Midbrain (tissue), 1 donor: ENCODE results near the gene CSRP3.

Source experiments
- DNase-seq: peaks from one replicate; lab custom pipeline; 2025; lab: John Stamatoyannopoulos, UW

Gene CSRP3

DNA sequence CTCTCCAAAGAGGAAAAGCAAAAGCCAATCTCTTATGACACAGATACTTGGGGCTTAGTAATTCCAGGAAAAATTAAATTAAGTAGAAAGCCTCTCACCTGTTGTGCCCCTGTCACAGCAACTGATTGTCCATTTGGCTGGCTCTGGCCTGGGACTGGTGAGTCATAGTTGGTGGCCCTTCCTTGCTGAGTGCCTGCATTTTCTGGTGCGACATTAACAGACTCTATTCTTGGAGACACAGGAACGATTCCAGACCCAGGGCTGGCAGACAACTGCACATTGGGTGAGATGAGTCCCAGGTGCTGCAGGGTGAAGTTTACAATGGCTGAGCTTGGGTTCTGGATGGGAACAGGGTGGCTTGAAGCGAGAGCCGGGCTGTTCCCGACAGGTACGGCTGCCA is 23.3 kb upstream of the CSRP3 start:
- no peak for DNase-seq

DNA sequence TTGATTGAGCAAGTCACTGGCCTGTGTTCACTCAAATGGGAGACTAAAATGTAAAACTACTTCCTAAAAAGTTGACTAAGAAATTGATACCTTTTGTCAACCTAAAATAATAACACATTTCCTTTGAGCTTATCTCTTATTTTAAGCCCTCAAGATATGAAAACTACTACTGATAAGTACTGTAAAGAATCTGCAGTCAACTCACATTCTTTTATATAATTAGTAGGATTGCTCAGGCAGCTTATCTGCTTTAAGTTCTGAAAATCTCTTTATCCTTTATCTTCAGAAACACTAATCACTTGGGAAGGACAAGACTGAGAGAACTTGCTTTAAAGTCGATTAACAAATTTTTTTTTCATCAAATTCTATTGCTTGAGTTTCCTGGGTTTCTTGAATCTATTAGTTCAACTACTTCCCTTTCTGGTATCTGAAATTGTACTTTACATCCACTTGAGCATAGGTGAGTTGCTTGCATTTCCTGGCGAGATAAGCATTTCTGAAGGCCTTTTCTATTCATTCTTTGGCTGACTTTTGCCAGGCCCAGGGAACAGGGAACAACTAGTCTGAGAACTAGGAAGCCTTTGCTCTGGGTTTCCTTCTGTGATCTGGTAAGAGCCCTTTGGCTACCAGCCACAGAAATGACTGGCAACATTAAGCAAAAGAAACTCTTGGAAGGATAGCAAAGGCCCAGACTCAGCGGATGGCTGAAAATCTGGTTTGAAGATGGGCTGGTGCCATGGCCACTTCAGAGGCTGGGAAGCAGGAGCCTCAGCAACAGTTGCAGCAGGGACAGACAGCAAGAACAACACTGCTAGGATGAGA is 19.3 kb upstream of the CSRP3 start:
- DNase-seq: peak; percentile 12

DNA sequence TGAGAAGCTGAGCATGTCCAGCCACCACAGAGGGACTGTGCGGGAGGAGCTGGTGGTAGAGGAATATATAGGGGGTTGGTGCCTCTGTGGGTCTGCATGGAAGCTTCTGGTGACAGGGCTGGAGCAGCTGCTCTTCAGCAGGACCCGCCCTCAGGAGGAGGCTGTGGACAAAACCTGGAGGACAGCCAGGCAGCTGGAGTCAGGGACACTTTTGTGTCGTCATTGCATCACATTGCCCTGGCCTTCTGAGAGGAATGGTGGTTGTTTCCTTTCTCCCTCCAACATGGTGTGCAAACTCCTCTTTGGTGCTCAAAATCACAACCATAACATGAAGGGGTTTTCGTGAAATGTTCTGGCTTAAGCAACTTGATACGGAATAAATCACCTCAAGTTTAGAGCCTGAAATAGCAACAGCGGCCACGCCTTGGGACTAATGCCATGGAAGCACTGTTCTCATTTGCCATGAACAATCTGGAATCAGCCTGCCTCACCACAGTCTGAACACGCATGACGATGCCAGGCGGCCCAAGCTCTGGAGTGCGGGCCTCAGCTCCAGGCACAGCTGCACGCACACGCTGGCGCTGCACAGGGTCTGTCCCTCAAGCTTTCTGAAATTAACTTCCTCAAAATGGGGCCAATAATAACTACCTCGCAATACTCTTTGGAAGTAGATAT is 17.1 kb upstream of the CSRP3 start:
- DNase-seq: peak; percentile 20

DNA sequence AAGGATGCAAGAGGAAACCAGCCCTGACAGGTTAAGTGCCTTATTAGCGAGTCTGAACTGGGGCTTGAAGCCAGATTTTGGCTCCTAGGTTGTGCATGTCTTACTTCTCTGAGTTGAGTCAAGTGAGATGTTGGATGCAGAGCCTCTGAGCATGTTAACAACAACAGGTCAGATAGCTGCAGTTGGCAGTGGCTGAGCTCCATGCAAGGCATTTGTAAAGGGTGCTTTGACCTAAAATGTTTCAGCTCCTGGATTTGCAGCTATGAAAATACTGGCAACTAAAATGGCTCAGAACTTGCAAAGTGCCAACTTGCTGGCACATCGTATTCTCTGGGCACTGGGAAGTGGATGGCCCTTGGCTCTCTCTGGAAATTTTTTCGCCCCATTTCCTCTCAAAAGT is 16.4 kb upstream of the CSRP3 start:
- peak; percentile 54 for DNase-seq

DNA sequence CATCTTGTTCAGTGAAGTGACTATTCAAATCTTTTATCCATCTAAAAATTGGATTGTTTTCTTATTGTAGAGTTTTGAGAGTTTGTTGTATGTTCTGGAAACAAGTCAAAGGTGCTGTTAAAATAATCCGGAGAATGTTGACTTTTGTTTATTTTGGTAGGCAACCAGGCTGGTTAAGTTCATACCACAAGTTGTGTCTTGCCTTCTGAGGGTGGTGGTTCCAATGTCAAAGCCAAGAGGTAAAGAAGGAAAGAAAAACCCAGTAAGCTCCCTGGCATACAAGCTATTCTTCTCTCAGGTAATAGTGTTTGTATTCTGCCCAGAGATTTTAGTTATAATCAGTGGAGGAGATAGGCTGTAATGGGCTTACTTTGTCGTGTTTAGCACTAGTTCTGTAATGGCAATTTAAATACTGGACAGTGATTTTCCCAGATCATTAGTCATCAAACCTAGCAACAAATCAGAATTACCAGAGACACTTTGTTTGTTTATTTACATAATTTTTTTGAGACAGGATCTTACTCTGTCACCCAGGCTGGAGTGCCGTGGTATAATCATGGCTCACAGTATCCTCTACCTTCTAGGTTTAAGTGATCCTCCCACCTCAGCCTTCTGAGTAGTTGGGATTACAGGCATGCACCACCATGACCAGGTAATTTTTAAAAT is 15.1 kb upstream of the CSRP3 start:
- DNase-seq: no peak

DNA sequence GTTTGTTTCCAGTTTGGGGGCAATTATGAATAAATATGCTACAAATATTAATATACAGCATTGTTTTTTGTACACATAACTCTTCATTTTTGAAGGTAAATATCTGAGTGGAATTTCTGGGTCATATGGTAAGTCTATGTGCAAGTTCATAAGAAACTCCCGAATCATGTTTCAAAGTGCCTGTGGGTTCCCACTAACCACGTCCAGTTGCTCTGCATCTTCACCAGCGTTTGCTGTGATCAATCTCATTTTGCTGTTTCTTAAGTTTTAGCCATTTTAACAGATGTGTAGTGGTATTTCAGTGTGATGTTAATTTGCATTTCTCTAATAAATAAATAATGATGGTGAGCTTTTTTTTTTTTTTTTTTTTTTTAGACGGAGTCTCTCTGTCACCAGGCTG is 14.2 kb upstream of the CSRP3 start:
- DNase-seq: no peak

DNA sequence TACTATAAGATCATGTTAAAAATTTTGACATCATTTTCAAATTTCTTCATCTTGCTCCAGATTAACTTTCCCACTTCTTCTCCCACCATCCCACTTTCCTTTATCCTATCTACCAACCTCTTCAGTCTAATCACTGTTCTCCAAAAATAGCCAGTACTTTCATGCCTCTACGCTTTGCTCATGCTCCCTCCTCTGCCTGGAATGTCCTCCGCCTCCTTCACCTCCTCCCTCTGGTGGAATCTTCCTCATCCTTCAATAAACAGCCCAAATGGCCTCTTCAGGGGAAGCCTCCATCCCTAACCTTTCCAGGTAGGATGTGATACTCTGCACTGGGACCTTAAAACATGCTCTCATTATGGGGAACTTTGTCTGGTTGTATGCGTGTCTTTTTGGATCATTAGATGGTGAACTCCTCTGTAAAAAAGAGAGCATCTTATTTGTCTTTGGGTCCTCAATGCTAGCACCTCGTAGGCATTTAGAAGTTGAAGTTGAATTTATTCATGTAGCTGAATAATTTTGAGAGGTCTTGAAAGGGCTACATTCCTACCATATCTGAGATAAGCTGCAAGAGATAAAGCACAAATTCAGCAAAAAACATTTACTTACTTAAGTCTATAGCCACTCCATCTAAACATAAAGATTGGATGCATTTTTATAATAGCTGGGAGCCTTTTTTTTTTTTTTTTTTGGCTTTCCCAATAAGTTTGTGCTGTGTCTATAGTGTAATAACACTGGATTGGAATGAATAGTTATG is 8.0 kb upstream of the CSRP3 start:
- DNase-seq: no peak

DNA sequence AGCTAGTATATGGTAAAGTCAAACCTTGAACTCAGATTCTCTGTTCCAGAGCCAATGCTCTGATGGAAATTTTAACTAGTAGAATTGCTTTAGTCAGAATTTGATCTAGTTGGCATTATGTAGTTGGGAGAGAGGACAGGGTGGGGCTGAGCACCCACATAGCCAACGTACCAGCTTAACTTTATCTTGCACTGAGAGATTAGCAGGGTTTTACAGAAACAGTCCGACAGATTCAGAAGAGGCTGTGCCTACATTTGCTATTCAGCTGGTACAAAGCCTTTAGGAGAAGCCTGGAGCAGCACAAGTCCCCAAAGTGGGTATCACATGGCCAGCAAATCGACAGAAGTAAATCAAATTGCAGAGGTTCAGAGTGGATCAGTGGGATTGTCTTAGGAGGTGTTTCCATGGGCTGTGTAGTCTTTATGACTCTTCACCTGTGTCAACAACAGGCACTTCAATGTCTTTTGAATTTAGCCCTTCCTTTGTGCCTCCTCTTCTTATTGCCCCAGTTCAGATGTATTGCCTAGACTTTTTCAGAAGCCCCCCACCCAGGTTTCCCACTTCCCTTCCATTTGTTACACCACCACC is 7.3 kb upstream of the CSRP3 start:
- no peak for DNase-seq

DNA sequence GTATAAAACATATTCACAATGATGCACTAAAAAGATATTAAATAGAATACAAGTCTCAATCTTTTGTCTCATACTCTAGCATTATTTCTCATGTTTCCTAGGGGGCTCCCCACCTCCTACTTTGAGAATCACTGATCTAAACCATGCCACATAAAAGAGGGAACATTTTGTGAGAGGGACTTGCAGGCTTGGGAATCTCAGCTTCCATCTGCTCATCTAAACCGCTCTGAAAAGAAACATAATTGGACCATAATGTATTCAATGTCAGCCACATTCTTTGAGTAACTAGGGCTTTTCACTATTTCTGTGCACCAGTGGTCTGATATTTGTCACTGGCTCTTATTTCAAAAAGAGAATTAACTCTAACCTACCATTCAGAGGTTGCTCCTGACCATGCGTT is 6.4 kb upstream of the CSRP3 start:
- DNase-seq: no peak

DNA sequence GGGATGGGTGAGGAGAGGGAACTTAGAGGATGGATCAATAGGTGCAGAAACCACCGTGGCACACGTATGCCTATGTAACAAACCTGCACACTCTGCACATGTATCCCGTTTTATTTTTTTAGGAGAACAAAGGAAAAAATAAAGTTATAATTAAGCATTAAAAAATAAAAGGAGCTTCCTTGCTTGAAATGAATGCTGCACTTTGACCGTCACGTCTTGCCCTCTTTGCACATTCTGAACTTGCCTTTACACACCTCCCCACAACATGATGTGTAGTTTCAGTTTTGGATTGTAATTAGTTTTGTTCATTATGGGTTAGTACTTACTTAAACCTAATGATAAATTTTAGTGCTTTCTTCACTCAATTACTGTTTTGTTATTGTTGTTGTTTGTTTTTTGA is 3.1 kb upstream of the CSRP3 start:
- no peak for DNase-seq

DNA sequence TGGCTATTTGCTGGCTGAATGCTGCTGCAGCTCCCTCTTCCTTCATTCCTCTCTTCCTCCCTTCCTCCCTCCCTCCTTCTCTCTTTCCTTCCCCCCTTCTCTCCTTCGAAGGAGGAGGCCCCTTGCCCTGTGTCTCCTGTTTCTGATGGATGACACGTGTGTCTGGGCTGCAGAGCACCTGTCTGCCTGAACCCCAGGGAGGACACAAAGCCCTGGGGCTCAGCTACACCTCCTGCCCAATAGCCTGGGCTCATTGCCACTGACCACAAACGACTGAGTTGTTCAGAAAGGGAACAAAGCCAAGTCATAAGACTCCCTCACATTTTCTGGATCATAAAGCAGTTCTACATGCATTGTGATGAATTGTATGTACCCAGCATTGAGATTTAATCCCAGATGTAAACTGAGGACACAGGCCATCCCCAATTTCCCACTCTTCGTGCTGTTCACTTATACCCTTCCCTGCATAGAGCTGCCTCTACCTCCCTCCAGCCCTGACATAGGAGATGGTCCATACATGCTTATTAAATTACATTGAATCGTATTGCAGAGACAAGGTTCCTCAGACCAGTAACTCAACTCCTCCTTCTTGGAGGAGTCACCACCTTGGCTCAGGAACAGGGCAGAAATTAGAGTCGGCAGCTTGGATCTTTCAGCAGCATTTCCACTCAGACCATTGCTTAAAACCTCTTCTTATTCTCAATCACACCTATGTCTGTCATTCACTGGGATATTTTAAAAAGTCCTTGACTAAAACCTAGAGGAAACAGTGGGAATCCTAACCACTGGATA is 1.2 kb downstream of the CSRP3 start:
- DNase-seq: no peak

DNA sequence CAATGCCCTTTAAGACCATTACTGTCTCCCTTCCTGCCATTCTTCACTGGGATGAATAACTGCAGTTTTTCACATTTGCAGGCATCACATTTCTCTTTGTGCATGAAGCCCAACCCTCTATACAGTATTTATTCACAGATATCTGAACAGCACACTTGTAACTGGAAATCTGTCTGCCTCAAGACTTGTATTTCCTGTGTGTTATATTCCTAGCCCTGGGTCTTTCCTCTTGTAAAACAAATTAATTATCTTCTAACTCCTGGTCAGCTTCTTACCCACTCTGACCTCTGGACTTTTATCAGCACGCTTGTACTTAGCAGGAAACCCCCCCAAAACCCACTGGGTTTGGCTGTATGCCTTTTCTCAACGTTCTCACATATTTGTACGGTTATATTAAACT is 2.0 kb downstream of the CSRP3 start:
- no peak for DNase-seq

DNA sequence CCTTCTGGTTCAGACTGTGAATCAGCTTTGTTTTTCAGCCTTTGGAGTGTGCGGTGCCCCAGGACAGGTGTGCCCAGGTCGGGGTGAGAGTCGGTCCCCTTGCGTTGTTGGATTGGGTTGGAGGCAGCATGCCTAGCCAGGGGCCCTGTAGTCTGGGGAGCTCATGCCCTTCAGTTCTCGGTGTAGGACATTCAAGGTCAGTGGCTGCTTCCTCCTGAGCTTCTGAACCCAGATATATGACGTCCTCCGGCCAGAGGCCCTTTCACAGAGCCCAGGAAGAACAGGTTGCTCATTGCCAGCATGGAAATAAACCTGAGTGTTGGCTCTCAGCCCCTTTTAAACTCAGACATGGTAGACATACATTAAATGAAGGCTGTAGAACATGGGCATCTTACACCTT is 2.7 kb downstream of the CSRP3 start:
- DNase-seq: no peak

DNA sequence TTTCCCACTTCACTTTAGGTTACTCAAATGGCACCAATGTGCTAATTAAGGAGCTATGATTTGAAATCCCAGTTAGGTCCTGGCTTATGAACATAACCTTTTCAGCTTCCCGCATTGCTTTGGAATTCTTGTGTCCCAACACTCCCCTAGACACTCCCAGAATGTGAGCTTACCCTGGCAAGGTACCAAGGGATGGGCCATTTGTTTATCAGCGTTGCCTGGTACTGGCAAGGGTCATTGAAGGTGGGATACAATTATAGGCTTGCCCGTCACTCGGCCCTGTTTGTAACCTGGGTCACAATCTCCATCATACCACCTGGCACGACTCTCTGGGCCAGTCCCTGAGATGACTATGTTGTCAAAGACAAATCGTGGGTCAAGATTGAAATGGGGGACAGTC is 5.4 kb downstream of the CSRP3 start:
- DNase-seq: no peak

DNA sequence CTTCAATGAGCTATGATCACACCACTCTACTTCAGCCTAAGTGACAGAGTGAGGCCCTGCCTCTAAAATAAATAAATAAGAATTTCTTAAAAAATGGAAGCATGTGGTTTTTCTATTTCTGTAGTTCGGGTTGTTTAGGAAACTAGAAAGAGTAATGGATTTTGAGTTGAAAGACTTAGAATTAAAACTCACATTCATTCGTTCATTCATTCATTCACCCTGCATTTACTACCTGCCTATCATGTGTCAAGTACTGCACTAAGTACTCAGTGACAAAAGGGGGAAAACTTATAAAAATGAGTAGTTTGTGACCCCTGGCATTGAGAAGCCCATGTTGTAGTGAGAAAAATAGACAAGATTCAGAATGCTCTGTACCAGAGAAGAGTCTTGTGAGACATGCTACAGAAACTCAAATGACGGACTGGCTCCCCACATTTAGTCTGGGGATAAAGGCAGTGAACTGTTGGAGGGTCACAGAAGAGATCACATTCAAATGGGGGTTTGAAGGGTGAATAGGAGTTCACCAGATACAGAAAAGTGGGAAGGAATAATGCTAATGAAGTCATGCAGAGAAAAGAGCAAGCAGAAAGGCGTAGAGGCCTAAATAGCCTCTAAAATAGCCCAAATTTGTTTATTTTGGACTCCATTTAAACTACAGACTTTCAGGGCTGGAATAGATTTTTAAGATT is 7.0 kb downstream of the CSRP3 start:
- no peak for DNase-seq

DNA sequence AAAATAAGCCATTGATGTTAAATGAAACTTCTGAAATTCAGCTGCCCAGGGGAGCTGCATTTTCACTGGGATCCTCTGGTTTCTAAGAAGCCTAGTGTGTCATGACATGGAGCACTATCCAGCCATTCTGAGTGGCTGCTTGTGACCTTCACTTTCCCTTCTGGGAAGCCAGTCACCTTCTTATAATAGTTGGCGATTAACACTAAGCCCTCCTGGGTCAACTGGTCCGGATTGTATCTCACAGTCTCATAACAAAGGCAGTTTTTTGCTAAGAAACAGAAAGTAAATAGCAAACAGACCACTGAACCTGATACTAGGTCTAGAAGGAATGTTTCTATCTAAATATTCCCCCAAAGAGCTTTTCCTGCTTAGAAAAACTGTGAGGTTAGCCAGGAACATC is 7.9 kb downstream of the CSRP3 start:
- DNase-seq: no peak

DNA sequence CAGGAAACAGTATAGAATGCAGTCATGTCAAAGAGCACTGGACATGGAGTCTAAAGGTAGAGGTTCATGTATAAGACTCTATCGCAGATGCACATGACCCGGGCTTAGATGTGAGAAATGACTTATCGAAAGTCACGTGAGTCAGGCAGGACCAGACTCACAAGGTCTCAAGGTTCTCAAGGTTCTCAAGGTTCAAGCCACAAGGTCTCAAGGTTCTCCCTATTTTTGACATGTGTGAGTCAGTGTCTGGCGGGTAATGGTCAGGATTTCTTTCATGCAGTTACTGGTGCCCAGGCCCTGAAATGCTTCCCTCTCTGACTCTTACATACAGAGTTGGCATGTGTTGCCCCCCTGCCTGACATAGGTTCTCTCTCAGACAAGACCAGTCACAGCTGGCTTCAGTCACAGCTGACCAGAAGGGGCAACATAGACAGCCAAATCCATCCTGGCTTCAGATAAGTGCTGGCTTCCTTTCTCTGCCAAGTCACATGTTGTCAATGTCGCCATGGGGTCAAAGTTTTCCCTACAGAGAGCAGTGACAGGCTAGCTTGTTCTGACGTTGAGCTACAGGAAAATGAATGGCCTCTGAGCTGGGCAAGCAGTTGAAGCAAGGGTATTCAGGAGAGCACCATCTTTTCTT is 10.1 kb downstream of the CSRP3 start:
- DNase-seq: no peak

DNA sequence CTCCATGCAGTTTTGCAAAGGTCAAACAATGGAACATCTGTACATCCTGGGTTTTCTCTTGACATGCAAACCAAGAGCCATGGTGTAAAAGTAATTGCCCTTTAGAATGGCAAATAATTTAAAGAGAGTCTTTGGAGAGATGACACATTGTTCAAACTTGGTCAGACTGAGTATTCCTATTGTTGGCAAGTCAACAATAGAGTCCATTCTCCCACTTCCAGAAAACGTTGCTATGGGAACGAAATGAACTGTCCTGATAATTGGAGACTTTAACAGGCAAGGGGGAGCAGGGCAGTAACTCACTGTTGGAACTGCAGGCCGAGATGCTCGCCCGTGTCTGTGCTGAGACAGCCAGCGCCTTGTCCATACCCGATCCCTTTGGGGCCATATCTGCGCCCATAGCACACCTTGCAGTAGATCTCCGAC is 13.9 kb downstream of the CSRP3 start:
- DNase-seq: peak; percentile 75

DNA sequence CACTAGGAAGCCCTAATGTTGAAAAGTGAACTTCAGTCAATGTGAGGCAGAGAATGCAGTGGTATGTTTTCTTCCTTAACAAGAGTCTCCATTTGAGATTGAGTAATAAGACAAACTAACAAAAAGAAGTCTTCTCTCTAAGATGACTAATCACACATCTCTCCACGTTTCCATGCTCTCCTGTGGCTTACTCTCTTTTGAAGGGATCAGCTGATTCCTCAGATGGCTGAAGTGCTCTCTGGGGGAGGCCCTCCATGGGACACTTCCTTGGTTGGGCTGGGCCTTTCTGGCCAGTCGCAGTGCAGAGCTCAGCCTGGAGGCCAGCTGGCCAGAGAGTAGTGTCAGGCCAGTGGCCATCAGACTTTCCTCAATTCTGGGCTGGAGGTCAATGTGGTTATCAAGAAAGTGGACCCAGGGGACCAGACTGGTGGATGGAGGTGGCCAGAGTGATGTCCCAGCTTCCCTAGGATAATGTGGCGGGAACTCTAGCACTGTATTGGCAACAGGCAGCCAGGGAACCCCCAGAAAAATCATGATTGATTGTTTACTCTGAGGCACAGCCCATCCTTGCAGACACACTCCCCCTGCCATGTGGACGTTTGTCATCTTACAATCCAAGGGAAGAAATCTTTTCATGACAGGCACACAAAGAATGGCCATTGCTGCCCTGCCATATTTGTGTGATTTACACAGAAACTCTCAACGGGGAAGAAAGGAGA is 14.5 kb downstream of the CSRP3 start:
- no peak for DNase-seq
